Activated naive CD4-positive, alpha-beta T cell treated with anti-CD3 and anti-CD28 coated beads, Interleukin-2, amount 50 U/mL, for 72 hours (primary cell): Measurements from ENCODE around the gene SNAP23. TPM values are rescaled to one million over a fixed set of nuclear protein-coding genes. Genes with fewer than 3 reads are reported as not detected.

Source experiments
- ATAC-seq, 2 donors: fragments of 150-1000 bp; cut with Tn5 transposase; 2 replicates each; pipeline ENCODE4 v1.10.0; 2021; ENCODE audit warnings: mild to moderate bottlenecking in 2 of 2, moderate library complexity in 2 of 2
- DNase-seq, 2 donors: peaks; one replicate each; pipeline ENCODE4 v3.0.0; 2021 to 2022; ENCODE audit warnings: low spot score in 2 of 2
- H3K27ac Mint-ChIP-seq, 2 donors: one replicate each; pipeline ENCODE4 v1.8.0; 2022; ENCODE audit warnings: mild to moderate bottlenecking in 2 of 2, mixed read lengths in 2 of 2
- H3K36me3 Mint-ChIP-seq, 2 donors: one replicate each; pipeline ENCODE4 v1.8.0; 2022; ENCODE audit warnings: mixed read lengths in 2 of 2
- H3K9me3 Mint-ChIP-seq, 2 donors: one replicate each; pipeline ENCODE4 v1.8.0; 2022; ENCODE audit warnings: mixed read lengths in 2 of 2
- total RNA-seq, 2 donors: library from RNA; stranded (reverse); gene quantifications; one replicate each; pipeline ENCODE4 v1.2.3, GENCODE V29; 2022

The SNAP23 gene
- total RNA-seq, 2 donors from 2014 or later, result 66.7 to 68.6 TPM

GRCh38 chr15:42581272-42581730, 85.9 kb downstream of the SNAP23 start:
- Mint-ChIP-seq H3K9me3 (no peaks in the 10 kb centered on the region), H3K27ac (peak overlapping the region; percentile 58 to 70), H3K36me3 (peaks cover 0 to 3% of the 10 kb centered on the region in 2 donors)
- ATAC-seq, result peak; percentile 98
- DNase-seq, result peak; percentile 77 to 79

Other genes with a start within 250 kb of the SNAP23 start
- gene GANC, start 222.4 kb upstream of the SNAP23 start, total RNA-seq, result 10 to 100 TPM; 25.0 to 32.4 TPM
- 10 to 100 TPM; 35.9 to 45.2 TPM for gene TMEM87A, start 222.2 kb upstream of the SNAP23 start, total RNA-seq
- 1 to 10 TPM; 1.0 to 4.3 TPM for gene CAPN3, start 136.1 kb upstream of the SNAP23 start, total RNA-seq
- 10 to 100 TPM; 58.5 to 62.8 TPM for gene ZNF106, start 4.5 kb upstream of the SNAP23 start, total RNA-seq
- gene LRRC57, start 53.2 kb downstream of the SNAP23 start, total RNA-seq, result 10 to 100 TPM; 16.1 to 29.6 TPM
- gene HAUS2, start 53.2 kb downstream of the SNAP23 start, total RNA-seq, result 10 to 100 TPM; 37.2 to 87.9 TPM
- 1 to 10 TPM; 6.5 to 7.4 TPM for gene STARD9, start 80.0 kb downstream of the SNAP23 start, total RNA-seq
- gene CDAN1, start 241.5 kb downstream of the SNAP23 start, total RNA-seq, result 10 to 100 TPM; 17.5 to 27.0 TPM